ENCODE results near the gene MAML3.

The MAML3 gene

GRCh38 chr4:140092094-140092851, 61.7 kb downstream of the MAML3 start:
- H3K9me3 ChIP-seq (ENCODE audit: low read length): no peaks in the 10 kb centered on the region
- H3K79me2 ChIP-seq (ENCODE audit: insufficient read depth, low read length): no peaks in the 10 kb centered on the region
- H2AFZ ChIP-seq (ENCODE audit: low read length): no peak overlapping the region
- no peaks in the 10 kb centered on the region for H3K27me3 ChIP-seq (ENCODE audit: insufficient read depth, low read length)
- H3F3A ChIP-seq (ENCODE audit: insufficient read depth, low read length): no peaks in the 10 kb centered on the region
- H3K36me3 ChIP-seq (ENCODE audit: insufficient read depth, low read length): no peaks in the 10 kb centered on the region
- no peak overlapping the region for H3K4me2 ChIP-seq (ENCODE audit: low read length)
- peaks cover 27% of the 10 kb centered on the region for H3K4me1 ChIP-seq (ENCODE audit: insufficient read depth, low read length, severe bottlenecking)
- H4K20me1 ChIP-seq (ENCODE audit: insufficient read depth, low read length): no peaks in the 10 kb centered on the region
- H3K27ac ChIP-seq (ENCODE audit: low read depth, low read length, poor library complexity, severe bottlenecking): no peak overlapping the region
- H3K9me2 ChIP-seq (ENCODE audit: low read depth, low read length): no peaks in the 10 kb centered on the region
- TF ChIP-seq EZH2 (IDR thresholded peaks at IDR 0.05; ENCODE audit: borderline replicate concordance, low read length) (no peak), CTCF (IDR thresholded peaks at IDR 0.05; ENCODE audit: low read length) (no peak)
- no peak overlapping the region for H3K9ac ChIP-seq (ENCODE audit: low read length)
- no peak overlapping the region for H3K4me3 ChIP-seq (ENCODE audit: low read depth, low read length, poor library complexity, severe bottlenecking)

GRCh38 chr4:140091305-140091704, 62.7 kb downstream of the MAML3 start:
- peaks cover 17% of the 10 kb centered on the region for H3K4me1 ChIP-seq (ENCODE audit: insufficient read depth, low read length, severe bottlenecking)
- H2AFZ ChIP-seq (ENCODE audit: low read length): no peak overlapping the region
- H3K36me3 ChIP-seq (ENCODE audit: insufficient read depth, low read length): no peaks in the 10 kb centered on the region
- no peak overlapping the region for H3K27ac ChIP-seq (ENCODE audit: low read depth, low read length, poor library complexity, severe bottlenecking)
- H3K9me3 ChIP-seq (ENCODE audit: low read length): no peaks in the 10 kb centered on the region
- no peak overlapping the region for H3K9ac ChIP-seq (ENCODE audit: low read length)
- no peaks in the 10 kb centered on the region for H3F3A ChIP-seq (ENCODE audit: insufficient read depth, low read length)
- H3K27me3 ChIP-seq (ENCODE audit: insufficient read depth, low read length): no peaks in the 10 kb centered on the region
- no peaks in the 10 kb centered on the region for H3K79me2 ChIP-seq (ENCODE audit: insufficient read depth, low read length)
- H3K4me2 ChIP-seq (ENCODE audit: low read length): no peak overlapping the region
- no peak overlapping the region for H3K4me3 ChIP-seq (ENCODE audit: low read depth, low read length, poor library complexity, severe bottlenecking)
- TF ChIP-seq EZH2 (IDR thresholded peaks at IDR 0.05; ENCODE audit: borderline replicate concordance, low read length): no peak
- no peak for TF ChIP-seq CTCF (IDR thresholded peaks at IDR 0.05; ENCODE audit: low read length)
- no peaks in the 10 kb centered on the region for H4K20me1 ChIP-seq (ENCODE audit: insufficient read depth, low read length)
- no peaks in the 10 kb centered on the region for H3K9me2 ChIP-seq (ENCODE audit: low read depth, low read length)

- Histone ChIP-seq H3K4me3 (ENCODE audit: low read depth, low read length, poor library complexity, severe bottlenecking) (no peak overlapping the region), H3K9me3 (ENCODE audit: low read length) (no peaks in the 10 kb centered on the region), H2AFZ (ENCODE audit: low read length) (no peak overlapping the region), H3K9ac (ENCODE audit: low read length) (no peak overlapping the region), H4K20me1 (ENCODE audit: insufficient read depth, low read length) (no peaks in the 10 kb centered on the region), H3K79me2 (ENCODE audit: insufficient read depth, low read length) (no peaks in the 10 kb centered on the region), H3F3A (ENCODE audit: insufficient read depth, low read length) (no peaks in the 10 kb centered on the region), H3K36me3 (ENCODE audit: insufficient read depth, low read length) (no peaks in the 10 kb centered on the region), H3K4me1 (ENCODE audit: insufficient read depth, low read length, severe bottlenecking) (peaks cover 7% of the 10 kb centered on the region), H3K27me3 (ENCODE audit: insufficient read depth, low read length) (no peaks in the 10 kb centered on the region), H3K9me2 (ENCODE audit: low read depth, low read length) (no peaks in the 10 kb centered on the region), H3K4me2 (ENCODE audit: low read length) (no peak overlapping the region), H3K27ac (ENCODE audit: low read depth, low read length, poor library complexity, severe bottlenecking) (no peak overlapping the region)
- TF ChIP-seq EZH2 (IDR thresholded peaks at IDR 0.05; ENCODE audit: borderline replicate concordance, low read length): no peak
- TF ChIP-seq CTCF (IDR thresholded peaks at IDR 0.05; ENCODE audit: low read length): no peak
These were observed 63.7 kb downstream of the MAML3 start for GRCh38 chr4:140090215-140090731.
